Activated CD8-positive, alpha-beta memory T cell treated with anti-CD3 and anti-CD28 coated beads for 4 hours (primary cell): ENCODE data around the gene PHOX2B.
"Not testable (repeated sequence)": the region's sequence is repeated elsewhere in the genome, so short reads cannot be mapped to it uniquely, and the experiment has no call there.

Experiments used
- DNase-seq, 2 donors: peaks; one replicate each; pipeline ENCODE4 v3.0.0-alpha.2; 2020; ENCODE audit warnings: low read depth in 2 of 2

PHOX2B gene

GRCh38 chr4:41712425-41712824 is 36.1 kb downstream of the PHOX2B start:
- no peak for DNase-seq

- DNase-seq = not testable (repeated sequence)
Observed at GRCh38 chr4:41711654-41712053, 36.9 kb downstream of the PHOX2B start.

- DNase-seq = no peak
Observed at GRCh38 chr4:41709844-41710481, 38.6 kb downstream of the PHOX2B start.

GRCh38 chr4:41703785-41704184 is 44.7 kb downstream of the PHOX2B start:
- DNase-seq = no peak

GRCh38 chr4:41702770-41703169 is 45.8 kb downstream of the PHOX2B start:
- DNase-seq = no peak

- no peak for DNase-seq
Observed at GRCh38 chr4:41701983-41702382, 46.5 kb downstream of the PHOX2B start.

GRCh38 chr4:41696763-41697162 is 51.8 kb downstream of the PHOX2B start:
- DNase-seq = no peak

GRCh38 chr4:41696131-41696530 is 52.4 kb downstream of the PHOX2B start:
- DNase-seq = no peak
